IMR-90 (cell line): ENCODE data around the gene TNRC6B.

ENCODE experiments used
- MAZ ChIP-seq: IDR thresholded peaks from 2 replicates; pipeline ENCODE4 v1.6.1; 2012; ENCODE audit warnings: low read depth, mild to moderate bottlenecking, low read length, improper control_type of control experiment, moderate library complexity, borderline replicate concordance
- POLR2A ChIP-seq: IDR thresholded peaks from 2 replicates; pipeline ENCODE4 v1.6.1; 2012; ENCODE audit warnings: mild to moderate bottlenecking, low read depth, low read length
- SMC3 ChIP-seq: fragments of 150-350 bp; IDR thresholded peaks from 2 replicates; pipeline ENCODE4 v1.6.1; 2016; ENCODE audit warnings: low read depth, mild to moderate bottlenecking, antibody characterized with exemption, low read length, moderate library complexity
- TF ChIP-seq, protein P1 (sequence below): conservative IDR thresholded peaks from 2 replicates; pipeline ENCODE4 v1.5.1; 2012; ENCODE audit warnings: mild to moderate bottlenecking, low read depth, low read length, improper control_type of control experiment
- TF ChIP-seq, protein P2 (sequence below): fragments of 150-350 bp; IDR thresholded peaks from 2 replicates; pipeline ENCODE4 v1.6.1; 2016; ENCODE audit warnings: low read depth, mild to moderate bottlenecking, low read length, moderate library complexity, borderline replicate concordance

DNA sequence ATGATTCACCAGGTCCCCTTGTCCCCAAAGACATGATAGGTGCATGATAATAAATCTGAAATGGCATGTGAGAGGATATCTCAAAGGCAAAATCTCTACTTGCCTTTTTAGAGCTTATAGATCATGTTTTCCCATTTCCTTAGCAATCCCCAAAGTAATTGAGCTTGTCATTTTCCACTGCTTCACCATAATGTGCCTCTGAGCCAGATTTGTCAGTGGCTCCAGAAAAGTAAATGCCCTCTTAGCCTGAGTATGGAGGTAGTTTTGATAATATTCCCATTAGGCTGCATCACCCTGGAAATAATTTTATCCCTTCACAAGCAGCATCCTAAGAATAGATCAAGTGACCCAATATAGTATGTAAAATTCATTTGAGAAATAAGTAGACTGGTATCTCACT is 131.9 kb downstream of the TNRC6B start:
- TF ChIP-seq SMC3 (no peak), POLR2A (no peak), MAZ (no peak)
- TF ChIP-seq, protein P1, sequence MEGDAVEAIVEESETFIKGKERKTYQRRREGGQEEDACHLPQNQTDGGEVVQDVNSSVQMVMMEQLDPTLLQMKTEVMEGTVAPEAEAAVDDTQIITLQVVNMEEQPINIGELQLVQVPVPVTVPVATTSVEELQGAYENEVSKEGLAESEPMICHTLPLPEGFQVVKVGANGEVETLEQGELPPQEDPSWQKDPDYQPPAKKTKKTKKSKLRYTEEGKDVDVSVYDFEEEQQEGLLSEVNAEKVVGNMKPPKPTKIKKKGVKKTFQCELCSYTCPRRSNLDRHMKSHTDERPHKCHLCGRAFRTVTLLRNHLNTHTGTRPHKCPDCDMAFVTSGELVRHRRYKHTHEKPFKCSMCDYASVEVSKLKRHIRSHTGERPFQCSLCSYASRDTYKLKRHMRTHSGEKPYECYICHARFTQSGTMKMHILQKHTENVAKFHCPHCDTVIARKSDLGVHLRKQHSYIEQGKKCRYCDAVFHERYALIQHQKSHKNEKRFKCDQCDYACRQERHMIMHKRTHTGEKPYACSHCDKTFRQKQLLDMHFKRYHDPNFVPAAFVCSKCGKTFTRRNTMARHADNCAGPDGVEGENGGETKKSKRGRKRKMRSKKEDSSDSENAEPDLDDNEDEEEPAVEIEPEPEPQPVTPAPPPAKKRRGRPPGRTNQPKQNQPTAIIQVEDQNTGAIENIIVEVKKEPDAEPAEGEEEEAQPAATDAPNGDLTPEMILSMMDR, result no peak
- TF ChIP-seq, protein P2, sequence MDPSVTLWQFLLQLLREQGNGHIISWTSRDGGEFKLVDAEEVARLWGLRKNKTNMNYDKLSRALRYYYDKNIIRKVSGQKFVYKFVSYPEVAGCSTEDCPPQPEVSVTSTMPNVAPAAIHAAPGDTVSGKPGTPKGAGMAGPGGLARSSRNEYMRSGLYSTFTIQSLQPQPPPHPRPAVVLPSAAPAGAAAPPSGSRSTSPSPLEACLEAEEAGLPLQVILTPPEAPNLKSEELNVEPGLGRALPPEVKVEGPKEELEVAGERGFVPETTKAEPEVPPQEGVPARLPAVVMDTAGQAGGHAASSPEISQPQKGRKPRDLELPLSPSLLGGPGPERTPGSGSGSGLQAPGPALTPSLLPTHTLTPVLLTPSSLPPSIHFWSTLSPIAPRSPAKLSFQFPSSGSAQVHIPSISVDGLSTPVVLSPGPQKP, result no peak
